Measurements from ENCODE around the gene ANO4.

ANO4 gene

GRCh38 chr12:100867639-100868393, 73.2 kb downstream of the ANO4 start:
- WGBS (ENCODE audit: insufficient coverage, insufficient read length): no CpG with 5 or more reads among the region's 4 CpGs
- H3K27me3 ChIP-seq (ENCODE audit: control insufficient read depth, insufficient read depth, low read length): no peaks in the 10 kb centered on the region
- H3K4me1 ChIP-seq (ENCODE audit: control insufficient read depth, insufficient read depth, low read length): no peaks in the 10 kb centered on the region
- no peak overlapping the region for H3K4me3 ChIP-seq (ENCODE audit: low read length)
- H3K36me3 ChIP-seq (ENCODE audit: control insufficient read depth, insufficient read depth, low read length): no peaks in the 10 kb centered on the region
- no peaks in the 10 kb centered on the region for H3K9me3 ChIP-seq (ENCODE audit: control insufficient read depth, insufficient read depth, low read length)
- no peak for DNase-seq (ENCODE audit: low read depth, low spot score)
- H3K27ac ChIP-seq (ENCODE audit: low read length): no peak overlapping the region

DNA sequence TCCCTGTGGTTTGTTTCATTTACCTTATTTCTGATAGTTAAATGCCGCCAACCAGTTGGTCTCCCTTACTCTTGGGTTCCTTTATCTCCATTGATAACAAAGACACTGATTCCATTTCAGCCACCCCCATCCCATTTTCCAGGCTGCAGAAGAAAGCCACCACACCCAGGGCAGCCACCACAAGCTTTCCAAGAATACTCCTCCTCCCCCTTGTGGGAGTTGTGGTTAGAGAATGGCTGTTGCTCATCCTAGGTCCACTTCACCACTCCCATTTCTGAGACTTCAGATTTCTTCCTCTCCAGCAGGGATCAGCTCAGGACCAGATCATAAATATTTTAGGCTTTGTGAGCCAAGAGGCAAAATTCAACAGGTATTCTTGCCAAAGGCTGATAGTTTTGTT, 73.9 kb downstream of the ANO4 start:
- no peak overlapping the region for H3K4me3 ChIP-seq (ENCODE audit: low read length)
- H3K27me3 ChIP-seq (ENCODE audit: control insufficient read depth, insufficient read depth, low read length): no peaks in the 10 kb centered on the region
- no peaks in the 10 kb centered on the region for H3K4me1 ChIP-seq (ENCODE audit: control insufficient read depth, insufficient read depth, low read length)
- no peak overlapping the region for H3K27ac ChIP-seq (ENCODE audit: low read length)
- no peaks in the 10 kb centered on the region for H3K36me3 ChIP-seq (ENCODE audit: control insufficient read depth, insufficient read depth, low read length)
- no peaks in the 10 kb centered on the region for H3K9me3 ChIP-seq (ENCODE audit: control insufficient read depth, insufficient read depth, low read length)
- WGBS (ENCODE audit: insufficient coverage, insufficient read length): no CpG with 5 or more reads among the region's 1 CpG
- no peak for DNase-seq (ENCODE audit: low read depth, low spot score)

GRCh38 chr12:100871195-100871734, 76.7 kb downstream of the ANO4 start:
- no peaks in the 10 kb centered on the region for H3K9me3 ChIP-seq (ENCODE audit: control insufficient read depth, insufficient read depth, low read length)
- no peak overlapping the region for H3K4me3 ChIP-seq (ENCODE audit: low read length)
- DNase-seq (ENCODE audit: low read depth, low spot score): no peak
- no peak overlapping the region for H3K27ac ChIP-seq (ENCODE audit: low read length)
- WGBS (ENCODE audit: insufficient coverage, insufficient read length): no CpG with 5 or more reads among the region's 1 CpG
- H3K4me1 ChIP-seq (ENCODE audit: control insufficient read depth, insufficient read depth, low read length): no peaks in the 10 kb centered on the region
- H3K36me3 ChIP-seq (ENCODE audit: control insufficient read depth, insufficient read depth, low read length): no peaks in the 10 kb centered on the region
- no peaks in the 10 kb centered on the region for H3K27me3 ChIP-seq (ENCODE audit: control insufficient read depth, insufficient read depth, low read length)

DNA sequence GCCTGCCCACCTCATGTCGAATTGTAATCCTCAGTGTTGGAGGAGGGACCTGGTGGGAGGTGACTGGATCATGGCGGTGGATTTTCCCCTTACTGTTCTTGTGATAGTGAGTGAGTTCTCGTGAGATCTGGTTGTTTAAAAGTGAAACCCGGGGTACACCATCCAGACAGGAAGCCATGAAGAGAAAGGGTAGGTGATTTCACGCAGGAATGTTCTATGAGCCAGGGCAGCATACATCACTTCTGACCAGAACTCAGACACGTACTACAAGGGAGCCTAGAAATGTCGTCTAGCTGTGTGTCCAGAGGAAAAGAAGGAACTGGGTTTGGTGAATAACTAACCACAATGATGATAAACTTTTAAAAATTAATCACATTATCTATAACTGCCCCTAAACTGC, 80.6 kb downstream of the ANO4 start:
- H3K4me3 ChIP-seq (ENCODE audit: low read length): no peak overlapping the region
- no CpG with 5 or more reads among the region's 7 CpGs for WGBS (ENCODE audit: insufficient coverage, insufficient read length)
- H3K27me3 ChIP-seq (ENCODE audit: control insufficient read depth, insufficient read depth, low read length): no peaks in the 10 kb centered on the region

GRCh38 chr12:100875771-100876170, 81.2 kb downstream of the ANO4 start:
- WGBS (ENCODE audit: insufficient coverage, insufficient read length): no CpG with 5 or more reads among the region's 2 CpGs
- Histone ChIP-seq H3K27ac (ENCODE audit: low read length) (no peak overlapping the region), H3K4me1 (ENCODE audit: control insufficient read depth, insufficient read depth, low read length) (no peaks in the 10 kb centered on the region), H3K27me3 (ENCODE audit: control insufficient read depth, insufficient read depth, low read length) (no peaks in the 10 kb centered on the region), H3K9me3 (ENCODE audit: control insufficient read depth, insufficient read depth, low read length) (no peaks in the 10 kb centered on the region), H3K36me3 (ENCODE audit: control insufficient read depth, insufficient read depth, low read length) (no peaks in the 10 kb centered on the region), H3K4me3 (ENCODE audit: low read length) (no peak overlapping the region)
- DNase-seq (ENCODE audit: low read depth, low spot score): no peak

More for the DNA sequence above, 80.6 kb downstream of the ANO4 start:
- H3K4me1 ChIP-seq (ENCODE audit: control insufficient read depth, insufficient read depth, low read length): no peaks in the 10 kb centered on the region
- no peaks in the 10 kb centered on the region for H3K9me3 ChIP-seq (ENCODE audit: control insufficient read depth, insufficient read depth, low read length)
- DNase-seq (ENCODE audit: low read depth, low spot score): no peak
- no peak overlapping the region for H3K27ac ChIP-seq (ENCODE audit: low read length)
- H3K36me3 ChIP-seq (ENCODE audit: control insufficient read depth, insufficient read depth, low read length): no peaks in the 10 kb centered on the region

- no peak overlapping the region for H3K27ac ChIP-seq (ENCODE audit: low read length)
- H3K36me3 ChIP-seq (ENCODE audit: control insufficient read depth, insufficient read depth, low read length): no peaks in the 10 kb centered on the region
- no CpG with 5 or more reads among the region's 2 CpGs for WGBS (ENCODE audit: insufficient coverage, insufficient read length)
- no peaks in the 10 kb centered on the region for H3K4me1 ChIP-seq (ENCODE audit: control insufficient read depth, insufficient read depth, low read length)
- no peak overlapping the region for H3K4me3 ChIP-seq (ENCODE audit: low read length)
- DNase-seq (ENCODE audit: low read depth, low spot score): peak; percentile 2
- no peaks in the 10 kb centered on the region for H3K9me3 ChIP-seq (ENCODE audit: control insufficient read depth, insufficient read depth, low read length)
- H3K27me3 ChIP-seq (ENCODE audit: control insufficient read depth, insufficient read depth, low read length): no peaks in the 10 kb centered on the region
These were observed 83.2 kb downstream of the ANO4 start for GRCh38 chr12:100877776-100878175.

DNA sequence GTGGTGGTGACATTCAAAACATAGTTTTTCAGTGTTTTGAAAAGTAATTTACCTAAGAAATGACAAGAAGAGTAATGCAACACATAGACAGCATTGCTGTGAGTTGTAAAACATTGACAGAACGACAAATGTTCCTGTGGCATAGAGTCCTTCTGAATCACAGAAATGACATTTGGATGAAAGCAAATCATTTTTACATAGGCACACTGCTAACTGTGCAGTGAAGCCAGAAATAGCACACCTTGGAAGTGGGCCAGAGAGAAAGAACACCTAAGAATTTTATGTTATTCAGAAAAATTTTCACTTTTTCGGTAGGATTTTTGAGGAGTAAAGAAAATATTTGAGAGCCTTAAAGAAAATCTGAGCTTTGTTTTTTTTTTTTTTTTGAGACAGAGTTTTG, 100.6 kb downstream of the ANO4 start:
- DNase-seq (ENCODE audit: low read depth, low spot score): no peak
- no peaks in the 10 kb centered on the region for H3K36me3 ChIP-seq (ENCODE audit: control insufficient read depth, insufficient read depth, low read length)
- H3K4me3 ChIP-seq (ENCODE audit: low read length): no peak overlapping the region
- no peaks in the 10 kb centered on the region for H3K27me3 ChIP-seq (ENCODE audit: control insufficient read depth, insufficient read depth, low read length)
- H3K9me3 ChIP-seq (ENCODE audit: control insufficient read depth, insufficient read depth, low read length): no peaks in the 10 kb centered on the region
- WGBS (ENCODE audit: insufficient coverage, insufficient read length): 100% methylated on average over 1 of the region's 2 CpGs
- H3K27ac ChIP-seq (ENCODE audit: low read length): no peak overlapping the region
- H3K4me1 ChIP-seq (ENCODE audit: control insufficient read depth, insufficient read depth, low read length): no peaks in the 10 kb centered on the region

GRCh38 chr12:100896192-100896591, 101.6 kb downstream of the ANO4 start:
- H3K27me3 ChIP-seq (ENCODE audit: control insufficient read depth, insufficient read depth, low read length): no peaks in the 10 kb centered on the region
- H3K27ac ChIP-seq (ENCODE audit: low read length): no peak overlapping the region
- no CpG with 5 or more reads among the region's 5 CpGs for WGBS (ENCODE audit: insufficient coverage, insufficient read length)

DNA sequence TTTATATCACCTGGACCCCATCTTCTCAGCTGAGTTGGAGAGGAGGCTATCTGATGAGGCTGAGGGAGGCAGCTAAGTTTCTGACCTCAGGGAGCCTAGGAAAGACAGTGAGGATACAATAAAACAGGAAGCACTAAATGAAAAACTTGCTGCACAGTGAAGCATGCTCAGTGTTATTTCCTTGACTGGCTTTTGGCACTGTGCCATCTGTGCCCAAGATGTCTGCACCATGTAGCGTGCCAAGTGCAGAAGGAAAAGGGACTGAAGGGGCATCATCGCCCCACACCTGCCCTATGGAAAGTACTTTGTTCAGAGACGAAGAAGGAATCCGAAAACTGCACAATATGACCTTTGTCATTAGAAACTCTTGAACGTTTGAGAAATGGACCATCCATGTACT, 102.7 kb downstream of the ANO4 start:
- WGBS (ENCODE audit: insufficient coverage, insufficient read length): no CpG with 5 or more reads among the region's 5 CpGs
- Histone ChIP-seq H3K36me3 (ENCODE audit: control insufficient read depth, insufficient read depth, low read length) (no peaks in the 10 kb centered on the region), H3K9me3 (ENCODE audit: control insufficient read depth, insufficient read depth, low read length) (no peaks in the 10 kb centered on the region), H3K4me3 (ENCODE audit: low read length) (no peak overlapping the region), H3K27me3 (ENCODE audit: control insufficient read depth, insufficient read depth, low read length) (no peaks in the 10 kb centered on the region), H3K27ac (ENCODE audit: low read length) (no peak overlapping the region), H3K4me1 (ENCODE audit: control insufficient read depth, insufficient read depth, low read length) (no peaks in the 10 kb centered on the region)
- no peak for DNase-seq (ENCODE audit: low read depth, low spot score)

More at GRCh38 chr12:100896192-100896591, 101.6 kb downstream of the ANO4 start:
- Histone ChIP-seq H3K4me1 (ENCODE audit: control insufficient read depth, insufficient read depth, low read length) (no peaks in the 10 kb centered on the region), H3K4me3 (ENCODE audit: low read length) (no peak overlapping the region), H3K36me3 (ENCODE audit: control insufficient read depth, insufficient read depth, low read length) (no peaks in the 10 kb centered on the region), H3K9me3 (ENCODE audit: control insufficient read depth, insufficient read depth, low read length) (no peaks in the 10 kb centered on the region)
- DNase-seq (ENCODE audit: low read depth, low spot score): no peak

GRCh38 chr12:100899301-100899700, 104.7 kb downstream of the ANO4 start:
- H3K9me3 ChIP-seq (ENCODE audit: control insufficient read depth, insufficient read depth, low read length): no peaks in the 10 kb centered on the region
- H3K4me3 ChIP-seq (ENCODE audit: low read length): no peak overlapping the region
- no peak overlapping the region for H3K27ac ChIP-seq (ENCODE audit: low read length)
- no peak for DNase-seq (ENCODE audit: low read depth, low spot score)
- no CpG with 5 or more reads among the region's 3 CpGs for whole genome bisulfite sequencing (ENCODE audit: insufficient coverage, insufficient read length)
- H3K4me1 ChIP-seq (ENCODE audit: control insufficient read depth, insufficient read depth, low read length): no peaks in the 10 kb centered on the region
- H3K36me3 ChIP-seq (ENCODE audit: control insufficient read depth, insufficient read depth, low read length): no peaks in the 10 kb centered on the region
- H3K27me3 ChIP-seq (ENCODE audit: control insufficient read depth, insufficient read depth, low read length): no peaks in the 10 kb centered on the region

- no CpG with 5 or more reads among the region's 2 CpGs for WGBS (ENCODE audit: insufficient coverage, insufficient read length)
- no peaks in the 10 kb centered on the region for H3K4me1 ChIP-seq (ENCODE audit: control insufficient read depth, insufficient read depth, low read length)
- no peak for DNase-seq (ENCODE audit: low read depth, low spot score)
- H3K27ac ChIP-seq (ENCODE audit: low read length): no peak overlapping the region
- H3K9me3 ChIP-seq (ENCODE audit: control insufficient read depth, insufficient read depth, low read length): no peaks in the 10 kb centered on the region
- H3K4me3 ChIP-seq (ENCODE audit: low read length): no peak overlapping the region
- H3K36me3 ChIP-seq (ENCODE audit: control insufficient read depth, insufficient read depth, low read length): no peaks in the 10 kb centered on the region
- H3K27me3 ChIP-seq (ENCODE audit: control insufficient read depth, insufficient read depth, low read length): no peaks in the 10 kb centered on the region
These were observed 106.2 kb downstream of the ANO4 start for GRCh38 chr12:100900808-100901207.

Measured in iPS DF 6.9 (cell line).